Heart right ventricle (tissue), 16 donors: Measurements from ENCODE around the gene SAP30BP. TPM values are rescaled to one million over a fixed set of nuclear protein-coding genes. Genes with fewer than 3 reads are reported as not detected.

Source experiments
- ATAC-seq, 8 donors: fragments of 200-7000 bp; cut with Tn5 transposase; one replicate each; pipeline ENCODE4 v1.9.1; 2020; ENCODE audit warnings: mild to moderate bottlenecking in 8 of 8, moderate library complexity in 8 of 8, moderate number of reproducible peaks in 1 of 8
- DNase-seq, 2 donors: peaks; one replicate each; pipeline ENCODE4 v3.0.0-alpha.2; 2020
- H3K27ac ChIP-seq, 10 donors: fragments of 200-600 bp; sonication (generic) in 2 of 10; one replicate each; pipeline versions ENCODE4 v1.5.0 to v1.8.0; 2020 to 2022; ENCODE audit warnings: mild to moderate bottlenecking in 3 of 10
- H3K27me3 ChIP-seq, 7 donors: fragments of 200-600 bp; one replicate each; pipeline ENCODE4 v1.8.0; 2021 to 2022; ENCODE audit warnings: mild to moderate bottlenecking in 2 of 7
- H3K36me3 ChIP-seq, 9 donors: fragments of 200-600 bp; sonication (generic) in 1 of 9; one replicate each; pipeline versions ENCODE4 v1.5.0 to v1.8.0; 2020 to 2022; ENCODE audit warnings: mild to moderate bottlenecking in 2 of 9
- H3K4me1 ChIP-seq, 9 donors: fragments of 200-600 bp; sonication (generic) in 1 of 9; one replicate each; pipeline versions ENCODE4 v1.5.0 to v1.8.0; 2020 to 2022; ENCODE audit warnings: mild to moderate bottlenecking in 4 of 9
- H3K4me3 ChIP-seq, 10 donors: fragments of 200-600 bp; sonication (generic) in 2 of 10; one replicate each; pipeline versions ENCODE4 v1.5.0 to v1.8.0; 2020 to 2022; ENCODE audit warnings: mild to moderate bottlenecking in 7 of 10, moderate library complexity in 2 of 10
- H3K9me3 ChIP-seq, 11 donors: fragments of 200-600 bp in 10 of 11; sonication (generic) in 2 of 11; one replicate each; pipeline versions ENCODE4 v1.5.0 to v1.8.0; 2013 to 2022; ENCODE audit warnings: mild to moderate bottlenecking in 2 of 11, control low read depth in 1 of 11, moderate library complexity in 1 of 11
- WGBS, 2 donors: extraction: QIAGEN DNeasy Blood & Tissue Kit; methylation state at CpG; one replicate each; pipeline ENCODE4 v1.1.7; 2013; ENCODE audit warnings: inconsistent platforms in 1 of 2; 5-methylcytosine and 5-hydroxymethylcytosine counted together
- intact Hi-C, 10 donors: fragments of 100-400 bp; cut with DNase I; formaldehyde crosslinking; loops; one replicate each; pipeline versions ENCODE4 v1.11.1 to v1.14.2; 2022
- polyA plus RNA-seq, 2 donors: library from polyadenylated mRNA; stranded (reverse); fragments of 200-250 nt; gene quantifications; one replicate each; pipeline ENCODE4 v1.2.3, GENCODE V29; 2013
- total RNA-seq, 10 donors: library from RNA; stranded (reverse); fragmentation: NEBNext Ultra II Directional in 3 of 10; extraction: Animal tissue kit (Norgen Biotek cat#: 25700) in 3 of 10; gene quantifications; one replicate each; pipeline versions ENCODE4 v1.2.1 to v1.2.4, GENCODE V29; 2021 to 2023
- TF ChIP-seq, protein P1 (sequence below), 9 donors: fragments of 200-600 bp; sonication (generic) in 2 of 9; IDR thresholded peaks; one replicate each; pipeline versions ENCODE4 v1.5.0 to v1.8.0; 2021 to 2022; ENCODE audit warnings: antibody characterized with exemption in 9 of 9, mild to moderate bottlenecking in 5 of 9, moderate library complexity in 1 of 9
- donor health status: Arrhythmogenic right ventricular cardiomyopathy.
- donor health status: ischemic (EF 13 %, LVEDD 7.1; RV severe dilation, severe dysfunction).
- donor health status: healthy with polysubstance abuse.
- donor health status: DM: no; HTN: yes; CAD: no.
- donor health status: DM: no; HTN: no; CAD: no.
- donor health status: ischemic (EF 25% LVEDD 6.9; RV normal size, moderate dysfunction).
- donor health status: ischemic (EF 25% LVEDD 5.7; RV mildly dilated, moderate dysfunction).
- donor health status: healthy.
- donor health status: DM: yes; HTN: yes; CAD: no.
- donor health status: Ischemic cardiomyopathy.
- donor health status: ischemic (EF 35%, LVEDD 5.7; RV mildly dilated, moderate dysfunction).
- donor health status: nonischemic (EF 11% LVEDD 7.7; RV severe dilation, severe dysfunction).
- donor health status: DM: yes; HTN: yes; CAD: no.
- donor health status: PGD.
- donor health status: ischemic (EF 29% LVEDD 5.4; RV normal size, mild dysfunction).
- donor health status: nonischemic (EF 23%, LVEDD 6.1; RV moderate dilation, normal function).

Gene SAP30BP
- total and polyA plus RNA-seq, 12 donors, result 41.7 to 115 (median 56.0) TPM

DNA sequence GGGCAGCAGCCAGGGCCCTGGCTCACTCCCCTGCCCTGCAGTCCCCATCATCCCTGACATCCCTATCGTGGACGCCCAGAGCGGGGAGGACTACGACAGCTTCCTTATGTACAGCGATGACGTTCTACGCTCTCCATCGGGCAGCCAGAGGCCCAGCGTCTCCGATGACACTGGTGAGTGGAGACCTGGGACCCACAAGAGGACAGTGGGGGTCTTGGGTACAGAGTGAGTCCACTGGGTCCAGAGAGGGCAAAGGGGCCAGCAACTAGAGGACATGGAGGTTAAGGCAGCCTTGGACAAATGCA, 85.2 kb downstream of the SAP30BP start:
- Histone ChIP-seq H3K4me1 (peaks cover 7 to 35% (median 24%) of the 10 kb centered on the region in 9 donors), H3K36me3 (peaks cover 0 to 32% (median 0%) of the 10 kb centered on the region in 9 donors), H3K27ac (no peak overlapping the region), H3K27me3 (no peaks in the 10 kb centered on the region), H3K4me3 (no peak overlapping the region), H3K9me3 (no peaks in the 10 kb centered on the region)
- 86 to 90% methylated on average over 10 of the region's 10 CpGs for WGBS, 2 donors
- ATAC-seq (no peak), DNase-seq (no peak)
- TF ChIP-seq, protein P1, sequence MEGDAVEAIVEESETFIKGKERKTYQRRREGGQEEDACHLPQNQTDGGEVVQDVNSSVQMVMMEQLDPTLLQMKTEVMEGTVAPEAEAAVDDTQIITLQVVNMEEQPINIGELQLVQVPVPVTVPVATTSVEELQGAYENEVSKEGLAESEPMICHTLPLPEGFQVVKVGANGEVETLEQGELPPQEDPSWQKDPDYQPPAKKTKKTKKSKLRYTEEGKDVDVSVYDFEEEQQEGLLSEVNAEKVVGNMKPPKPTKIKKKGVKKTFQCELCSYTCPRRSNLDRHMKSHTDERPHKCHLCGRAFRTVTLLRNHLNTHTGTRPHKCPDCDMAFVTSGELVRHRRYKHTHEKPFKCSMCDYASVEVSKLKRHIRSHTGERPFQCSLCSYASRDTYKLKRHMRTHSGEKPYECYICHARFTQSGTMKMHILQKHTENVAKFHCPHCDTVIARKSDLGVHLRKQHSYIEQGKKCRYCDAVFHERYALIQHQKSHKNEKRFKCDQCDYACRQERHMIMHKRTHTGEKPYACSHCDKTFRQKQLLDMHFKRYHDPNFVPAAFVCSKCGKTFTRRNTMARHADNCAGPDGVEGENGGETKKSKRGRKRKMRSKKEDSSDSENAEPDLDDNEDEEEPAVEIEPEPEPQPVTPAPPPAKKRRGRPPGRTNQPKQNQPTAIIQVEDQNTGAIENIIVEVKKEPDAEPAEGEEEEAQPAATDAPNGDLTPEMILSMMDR (IDR thresholded peaks at IDR 0.05), result no peak
- intact Hi-C loops, result loop anchor here in 2 of 10 donors (5.0 to 10.0 kb wide), 3 partner anchors 75 to 328 kb away; partner anchors contain the start of gene SMIM5 (in 1 of the 2)

GRCh38 chr17:75752802-75753513, 85.8 kb downstream of the SAP30BP start:
- no peak for DNase-seq
- Histone ChIP-seq H3K27ac (peak overlapping the region in 2 of 10 donors; percentile 62 to 78), H3K4me1 (peaks cover 7 to 29% (median 20%) of the 10 kb centered on the region in 9 donors), H3K9me3 (no peaks in the 10 kb centered on the region), H3K36me3 (peaks cover 0 to 38% (median 0%) of the 10 kb centered on the region in 9 donors), H3K4me3 (peak overlapping the region in 9 of 10 donors; percentile 35 to 58 (median 49)), H3K27me3 (no peaks in the 10 kb centered on the region)
- TF ChIP-seq, protein P1 (IDR thresholded peaks at IDR 0.05), result no peak
- 72 to 76% methylated on average over 19 of the region's 19 CpGs for WGBS, 2 donors
- intact Hi-C loops, result loop anchor here in 2 of 10 donors (5.0 to 10.0 kb wide), 3 partner anchors 76 to 328 kb away; partner anchors contain the start of gene SMIM5 (in 1 of the 2)
- no peak for ATAC-seq

GRCh38 chr17:75753514-75754377, 86.6 kb downstream of the SAP30BP start:
- intact Hi-C loops, result loop anchor here in 2 of 10 donors (5.0 to 10.0 kb wide), 3 partner anchors 76 to 329 kb away; partner anchors contain the start of gene SMIM5 (in 1 of the 2)
- peaks cover 0 to 41% (median 0%) of the 10 kb centered on the region in 9 donors for H3K36me3 ChIP-seq
- H3K9me3 ChIP-seq, result no peaks in the 10 kb centered on the region
- TF ChIP-seq, protein P1 (IDR thresholded peaks at IDR 0.05), result peak; percentile 38 to 81 (median 63)
- H3K4me3 ChIP-seq, result peak overlapping the region in 9 of 10 donors; percentile 35 to 58 (median 49)
- peaks cover 7 to 25% (median 17%) of the 10 kb centered on the region in 9 donors for H3K4me1 ChIP-seq
- 9 to 10% methylated on average over 73 to 76 of the region's 76 CpGs for WGBS, 2 donors
- no peaks in the 10 kb centered on the region for H3K27me3 ChIP-seq
- H3K27ac ChIP-seq, result peak overlapping the region in 5 of 10 donors; percentile 30 to 78 (median 62)
- ATAC-seq (peak; percentile 37 to 84 (median 54)), DNase-seq (peak; percentile 58 to 81)
